ENCODE measurements around the gene SIRPB2.

DNA sequence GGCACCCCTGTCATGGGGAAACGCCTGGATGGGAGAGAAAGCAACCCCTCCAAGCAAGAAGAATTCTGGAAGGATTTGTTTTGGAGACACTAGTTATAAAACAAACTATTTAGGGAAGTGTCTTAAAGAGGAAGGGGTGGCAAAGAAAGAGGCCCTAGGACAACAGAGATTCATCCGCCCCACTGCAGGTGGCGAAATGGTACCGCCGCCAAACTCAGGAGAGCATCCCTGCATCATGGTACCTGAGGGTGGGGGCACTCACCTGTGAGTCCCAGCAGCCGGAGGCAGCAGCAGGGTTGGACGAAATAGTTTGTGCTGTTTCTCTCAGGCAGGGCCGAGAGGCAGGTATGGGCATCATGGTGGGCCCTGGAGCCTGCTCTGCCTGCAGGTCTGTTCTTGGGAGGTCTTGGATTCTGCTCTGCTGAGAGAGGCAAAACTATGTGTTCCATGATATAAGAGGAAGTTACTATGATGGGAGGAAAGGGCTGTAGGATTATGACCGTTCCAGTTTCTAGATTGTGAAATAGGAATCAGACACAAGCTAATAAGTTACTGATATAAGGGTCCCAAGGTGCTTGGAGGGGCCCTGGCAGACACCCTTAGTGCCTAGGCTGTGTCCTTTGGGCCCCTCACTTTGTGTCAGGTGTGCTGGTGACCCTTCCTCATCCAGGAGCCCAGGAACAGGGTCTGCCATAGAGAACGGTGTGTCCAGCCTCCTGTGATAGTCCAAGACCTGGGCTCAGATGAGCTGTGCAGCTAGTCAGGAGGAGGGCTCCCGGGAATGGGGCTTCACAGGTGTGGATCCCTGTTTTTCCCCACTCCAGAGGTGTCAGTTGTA, 45.9 kb upstream of the SIRPB2 start:
- no peak for TF ChIP-seq CEBPB (IDR thresholded peaks at IDR 0.05)
- TF ChIP-seq, protein P1, sequence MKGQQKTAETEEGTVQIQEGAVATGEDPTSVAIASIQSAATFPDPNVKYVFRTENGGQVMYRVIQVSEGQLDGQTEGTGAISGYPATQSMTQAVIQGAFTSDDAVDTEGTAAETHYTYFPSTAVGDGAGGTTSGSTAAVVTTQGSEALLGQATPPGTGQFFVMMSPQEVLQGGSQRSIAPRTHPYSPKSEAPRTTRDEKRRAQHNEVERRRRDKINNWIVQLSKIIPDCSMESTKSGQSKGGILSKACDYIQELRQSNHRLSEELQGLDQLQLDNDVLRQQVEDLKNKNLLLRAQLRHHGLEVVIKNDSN (IDR thresholded peaks at IDR 0.05): no peak
- TF ChIP-seq NFIC (IDR thresholded peaks at IDR 0.05): no peak
- no peak for TF ChIP-seq TAF1 (IDR thresholded peaks at IDR 0.05; ENCODE audit: low read depth)
- TF ChIP-seq, protein P2, sequence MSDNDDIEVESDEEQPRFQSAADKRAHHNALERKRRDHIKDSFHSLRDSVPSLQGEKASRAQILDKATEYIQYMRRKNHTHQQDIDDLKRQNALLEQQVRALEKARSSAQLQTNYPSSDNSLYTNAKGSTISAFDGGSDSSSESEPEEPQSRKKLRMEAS (IDR thresholded peaks at IDR 0.05): no peak
- TF ChIP-seq, protein P3, sequence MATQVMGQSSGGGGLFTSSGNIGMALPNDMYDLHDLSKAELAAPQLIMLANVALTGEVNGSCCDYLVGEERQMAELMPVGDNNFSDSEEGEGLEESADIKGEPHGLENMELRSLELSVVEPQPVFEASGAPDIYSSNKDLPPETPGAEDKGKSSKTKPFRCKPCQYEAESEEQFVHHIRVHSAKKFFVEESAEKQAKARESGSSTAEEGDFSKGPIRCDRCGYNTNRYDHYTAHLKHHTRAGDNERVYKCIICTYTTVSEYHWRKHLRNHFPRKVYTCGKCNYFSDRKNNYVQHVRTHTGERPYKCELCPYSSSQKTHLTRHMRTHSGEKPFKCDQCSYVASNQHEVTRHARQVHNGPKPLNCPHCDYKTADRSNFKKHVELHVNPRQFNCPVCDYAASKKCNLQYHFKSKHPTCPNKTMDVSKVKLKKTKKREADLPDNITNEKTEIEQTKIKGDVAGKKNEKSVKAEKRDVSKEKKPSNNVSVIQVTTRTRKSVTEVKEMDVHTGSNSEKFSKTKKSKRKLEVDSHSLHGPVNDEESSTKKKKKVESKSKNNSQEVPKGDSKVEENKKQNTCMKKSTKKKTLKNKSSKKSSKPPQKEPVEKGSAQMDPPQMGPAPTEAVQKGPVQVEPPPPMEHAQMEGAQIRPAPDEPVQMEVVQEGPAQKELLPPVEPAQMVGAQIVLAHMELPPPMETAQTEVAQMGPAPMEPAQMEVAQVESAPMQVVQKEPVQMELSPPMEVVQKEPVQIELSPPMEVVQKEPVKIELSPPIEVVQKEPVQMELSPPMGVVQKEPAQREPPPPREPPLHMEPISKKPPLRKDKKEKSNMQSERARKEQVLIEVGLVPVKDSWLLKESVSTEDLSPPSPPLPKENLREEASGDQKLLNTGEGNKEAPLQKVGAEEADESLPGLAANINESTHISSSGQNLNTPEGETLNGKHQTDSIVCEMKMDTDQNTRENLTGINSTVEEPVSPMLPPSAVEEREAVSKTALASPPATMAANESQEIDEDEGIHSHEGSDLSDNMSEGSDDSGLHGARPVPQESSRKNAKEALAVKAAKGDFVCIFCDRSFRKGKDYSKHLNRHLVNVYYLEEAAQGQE (IDR thresholded peaks at IDR 0.05; ENCODE audit: low read depth): no peak
- no peak for TF ChIP-seq CREB1 (IDR thresholded peaks at IDR 0.05; ENCODE audit: low read depth)
- TF ChIP-seq RAD21 (IDR thresholded peaks at IDR 0.05; ENCODE audit: low read depth): no peak
- no peak for TF ChIP-seq EP300 (IDR thresholded peaks at IDR 0.05; ENCODE audit: borderline replicate concordance)

All from Ishikawa (cell line).